Gastroesophageal sphincter (tissue), 4 donors: ENCODE results near the gene CCL17. TPM values are rescaled to one million over a fixed set of nuclear protein-coding genes. Genes with fewer than 3 reads are reported as not detected.

Experiments
- ATAC-seq: fragments of 150-250 bp; one replicate; pipeline ENCODE4 v1.9.1; 2016; ENCODE audit warnings: mild to moderate bottlenecking, moderate library complexity
- H3K27ac ChIP-seq, 4 donors: fragments of 200-600 bp; sonication (generic) in 3 of 4; 1 replicate in 3 of 4; 2 replicates in 1 of 4; pipeline ENCODE4 v1.5.1; 2016 to 2019
- H3K27me3 ChIP-seq: fragments of 200-600 bp; sonication (generic); one replicate; pipeline ENCODE4 v1.5.1; 2019
- H3K36me3 ChIP-seq, 2 donors: fragments of 200-600 bp; sonication (generic); one replicate each; pipeline ENCODE4 v1.5.1; 2019; ENCODE audit warnings: control low read depth in 1 of 2
- H3K4me1 ChIP-seq, 3 donors: fragments of 200-600 bp; sonication (generic); 1 replicate in 2 of 3; 2 replicates in 1 of 3; pipeline ENCODE4 v1.5.1; 2016 to 2019; ENCODE audit warnings: control low read depth in 2 of 3
- H3K4me3 ChIP-seq, 2 donors: fragments of 200-600 bp; sonication (generic); one replicate each; pipeline ENCODE4 v1.5.1; 2019; ENCODE audit warnings: mild to moderate bottlenecking in 1 of 2, moderate library complexity in 1 of 2
- H3K9me3 ChIP-seq, 3 donors: fragments of 200-600 bp; sonication (generic); one replicate each; pipeline ENCODE4 v1.5.1; 2017 to 2019; ENCODE audit warnings: control low read depth in 2 of 3
- CTCF ChIP-seq, 4 experiments: fragments of 200-600 bp in 2 of 4; fragments of 450-650 bp in 2 of 4; sonication (generic) in 1 of 4; IDR thresholded peaks; one replicate each; pipeline ENCODE4 v1.5.1; 2017 to 2019; ENCODE audit warnings: antibody characterized with exemption in 4 of 4, mild to moderate bottlenecking in 2 of 4, moderate library complexity in 2 of 4
- EP300 ChIP-seq: sonication (generic); formaldehyde crosslinking; IDR thresholded peaks from one replicate; pipeline ENCODE4 v1.6.1; 2017; ENCODE audit warnings: antibody characterized with exemption, mild to moderate bottlenecking
- POLR2A ChIP-seq, 2 donors: fragments of 450-650 bp; IDR thresholded peaks; one replicate each; pipeline ENCODE4 v1.6.1; 2017; ENCODE audit warnings: antibody characterized with exemption in 2 of 2, mild to moderate bottlenecking in 2 of 2, moderate library complexity in 1 of 2
- POLR2AphosphoS5 ChIP-seq: sonication (generic); formaldehyde crosslinking; IDR thresholded peaks from one replicate; pipeline ENCODE4 v1.6.1; 2017; ENCODE audit warnings: antibody characterized with exemption
- WGBS, 2 donors: methylation state at CpG; one replicate each; pipeline ENCODE4 v1.1.5; 2018; ENCODE audit warnings: low coverage in 1 of 2; 5-methylcytosine and 5-hydroxymethylcytosine counted together
- total RNA-seq, 4 donors: library from RNA; depleted of rRNA; stranded (reverse); fragments of >200 nt; gene quantifications; one replicate each; pipeline ENCODE4 v1.1.0, GENCODE V29; 2016

CCL17 gene
- total RNA-seq, 4 donors from 2014 or later: not detected

- peak overlapping the region; percentile 76 to 92 (median 91) for H3K27ac ChIP-seq
- peak overlapping the region; percentile 91 to 99 for H3K4me3 ChIP-seq
- H3K4me1 ChIP-seq: peaks cover 3 to 39% (median 16%) of the 10 kb centered on the region in 3 donors
- H3K27me3 ChIP-seq: no peaks in the 10 kb centered on the region
- H3K36me3 ChIP-seq: peaks cover 0 to 77% of the 10 kb centered on the region in 2 donors
- no peak for ATAC-seq
- 0% methylated on average over 3 of the region's 16 CpGs; no CpG with 5 or more reads in 1 of the 2 donors for WGBS, 2 donors
- TF ChIP-seq EP300 (no peak), POLR2AphosphoS5 (no peak), POLR2A (IDR thresholded peaks at IDR 0.05) (no peak), CTCF (IDR thresholded peaks at IDR 0.05) (no peak)
- H3K9me3 ChIP-seq: no peaks in the 10 kb centered on the region
These were observed 58.4 kb downstream of the CCL17 start for GRCh38 chr16:57462978-57463362.

DNA sequence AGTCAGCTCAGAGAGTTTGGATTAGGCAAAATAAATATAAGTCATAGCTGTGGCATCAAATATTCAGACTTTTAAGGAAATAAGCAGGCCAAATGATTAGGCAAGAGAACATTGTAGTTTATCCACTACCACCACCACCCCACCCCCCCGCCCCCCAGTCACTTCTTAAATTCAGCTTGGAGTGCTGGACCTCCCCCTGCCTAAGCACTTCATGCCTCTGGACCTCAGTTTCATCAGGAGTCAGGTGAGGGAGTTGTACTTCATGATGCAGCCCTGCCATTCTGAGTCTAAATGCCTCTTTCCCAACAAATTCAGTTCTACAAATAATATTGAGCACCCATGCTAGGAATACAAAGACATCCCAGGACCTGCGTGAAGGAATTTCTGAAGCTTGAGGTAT is 60.0 kb downstream of the CCL17 start:
- no peak for ATAC-seq
- no peak overlapping the region for H3K4me3 ChIP-seq
- H3K27me3 ChIP-seq: no peaks in the 10 kb centered on the region
- H3K4me1 ChIP-seq: peaks cover 3 to 39% (median 16%) of the 10 kb centered on the region in 3 donors
- WGBS, 2 donors: 67 to 75% methylated on average over 1 of the region's 2 CpGs
- H3K27ac ChIP-seq: no peak overlapping the region
- H3K36me3 ChIP-seq: peaks cover 0 to 77% of the 10 kb centered on the region in 2 donors
- TF ChIP-seq POLR2AphosphoS5 (no peak), EP300 (no peak), POLR2A (IDR thresholded peaks at IDR 0.05) (no peak), CTCF (IDR thresholded peaks at IDR 0.05) (no peak)
- H3K9me3 ChIP-seq: no peaks in the 10 kb centered on the region

Other genes starting within 250 kb of the CCL17 start
- 10 to 100 TPM; 54.9 to 80.7 (median 68.1) TPM for gene PSME3IP1, start 218.7 kb upstream of the CCL17 start, total RNA-seq
- gene RSPRY1, start 218.4 kb upstream of the CCL17 start, total RNA-seq: 10 to 100 TPM; 28.2 to 31.8 (median 29.5) TPM
- 10 to 100 TPM; 52.5 to 82.2 (median 75.8) TPM for gene ARL2BP, start 159.5 kb upstream of the CCL17 start, total RNA-seq
- 10 to 100 TPM in 1 of 4 donors, 1 to 10 TPM in 3; 1.7 to 11.4 (median 5.4) TPM for gene PLLP, start 120.1 kb upstream of the CCL17 start, total RNA-seq
- not detected for gene CCL22, start 46.0 kb upstream of the CCL17 start, total RNA-seq
- gene CX3CL1, start 32.3 kb upstream of the CCL17 start, total RNA-seq: 10 to 100 TPM; 18.6 to 45.8 (median 30.5) TPM
- 10 to 100 TPM; 19.1 to 32.4 (median 25.8) TPM for gene CIAPIN1, start 42.6 kb downstream of the CCL17 start, total RNA-seq
- gene COQ9, start 42.7 kb downstream of the CCL17 start, total RNA-seq: 100 to 1,000 TPM in 1 of 4 donors, 10 to 100 TPM in 3; 45.0 to 122 (median 84.9) TPM
- 100 to 1,000 TPM in 2 of 4 donors, 10 to 100 TPM in 2; 80.0 to 141 (median 100.0) TPM for gene POLR2C, start 57.9 kb downstream of the CCL17 start, total RNA-seq
- 10 to 100 TPM; 16.6 to 36.6 (median 26.6) TPM for gene DOK4, start 81.7 kb downstream of the CCL17 start, total RNA-seq
- 10 to 100 TPM; 24.4 to 56.6 (median 35.7) TPM for gene CCDC102A, start 131.8 kb downstream of the CCL17 start, total RNA-seq
- under 1 TPM in 1 of 4 donors, not detected in 3; 0.40 TPM for gene ADGRG5, start 137.9 kb downstream of the CCL17 start, total RNA-seq
- gene ADGRG1, start 223.9 kb downstream of the CCL17 start, total RNA-seq: 10 to 100 TPM in 2 of 4 donors, 1 to 10 TPM in 2; 7.0 to 20.1 (median 12.6) TPM